SJCRH30 (cell line): ENCODE measurements around the gene VN1R2. TPM values are rescaled to one million over a fixed set of nuclear protein-coding genes. Genes with fewer than 3 reads are reported as not detected.
"Not testable (repeated sequence)": the region's sequence is repeated elsewhere in the genome, so short reads cannot be mapped to it uniquely, and the experiment has no call there.

Source experiments
- DNase-seq, 2 experiments: peaks; one replicate each; pipeline ENCODE4 v3.0.0-alpha.2; 2015 to 2020
- H3K27ac ChIP-seq: fragments of 250-450 bp; sonication (Bioruptor Pico); 2 replicates; pipeline ENCODE4 v1.5.1; 2020; ENCODE audit warnings: mild to moderate bottlenecking, moderate library complexity
- H3K27me3 ChIP-seq: fragments of 250-450 bp; sonication (Bioruptor Pico); 2 replicates; pipeline ENCODE4 v1.5.1; 2020; ENCODE audit warnings: mild to moderate bottlenecking, moderate library complexity
- H3K36me3 ChIP-seq: fragments of 250-450 bp; sonication (Bioruptor Pico); 2 replicates; pipeline ENCODE4 v1.5.1; 2020; ENCODE audit warnings: mild to moderate bottlenecking, moderate library complexity
- H3K4me1 ChIP-seq: fragments of 250-450 bp; sonication (Bioruptor Pico); 2 replicates; pipeline ENCODE4 v1.5.1; 2020; ENCODE audit warnings: mild to moderate bottlenecking, moderate library complexity
- H3K4me3 ChIP-seq: fragments of 250-450 bp; sonication (Bioruptor Pico); 2 replicates; pipeline ENCODE4 v1.5.1; 2020; ENCODE audit warnings: mild to moderate bottlenecking, moderate library complexity
- H3K9me3 ChIP-seq: fragments of 250-450 bp; sonication (Bioruptor Pico); replicated peaks from 2 replicates; pipeline ENCODE4 v1.5.1; 2020; ENCODE audit warnings: mild to moderate bottlenecking, moderate library complexity
- total RNA-seq: library from RNA; depleted of rRNA; stranded (reverse); fragments of >200 nt; shearing (Covaris generic); gene quantifications from 2 replicates; pipeline ENCODE4 v1.2.3, GENCODE V29; 2014; rRNA removed

The VN1R2 gene, protein sequence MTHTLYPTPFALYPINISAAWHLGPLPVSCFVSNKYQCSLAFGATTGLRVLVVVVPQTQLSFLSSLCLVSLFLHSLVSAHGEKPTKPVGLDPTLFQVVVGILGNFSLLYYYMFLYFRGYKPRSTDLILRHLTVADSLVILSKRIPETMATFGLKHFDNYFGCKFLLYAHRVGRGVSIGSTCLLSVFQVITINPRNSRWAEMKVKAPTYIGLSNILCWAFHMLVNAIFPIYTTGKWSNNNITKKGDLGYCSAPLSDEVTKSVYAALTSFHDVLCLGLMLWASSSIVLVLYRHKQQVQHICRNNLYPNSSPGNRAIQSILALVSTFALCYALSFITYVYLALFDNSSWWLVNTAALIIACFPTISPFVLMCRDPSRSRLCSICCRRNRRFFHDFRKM
- total RNA-seq, result not detected in 2 replicates

DNA sequence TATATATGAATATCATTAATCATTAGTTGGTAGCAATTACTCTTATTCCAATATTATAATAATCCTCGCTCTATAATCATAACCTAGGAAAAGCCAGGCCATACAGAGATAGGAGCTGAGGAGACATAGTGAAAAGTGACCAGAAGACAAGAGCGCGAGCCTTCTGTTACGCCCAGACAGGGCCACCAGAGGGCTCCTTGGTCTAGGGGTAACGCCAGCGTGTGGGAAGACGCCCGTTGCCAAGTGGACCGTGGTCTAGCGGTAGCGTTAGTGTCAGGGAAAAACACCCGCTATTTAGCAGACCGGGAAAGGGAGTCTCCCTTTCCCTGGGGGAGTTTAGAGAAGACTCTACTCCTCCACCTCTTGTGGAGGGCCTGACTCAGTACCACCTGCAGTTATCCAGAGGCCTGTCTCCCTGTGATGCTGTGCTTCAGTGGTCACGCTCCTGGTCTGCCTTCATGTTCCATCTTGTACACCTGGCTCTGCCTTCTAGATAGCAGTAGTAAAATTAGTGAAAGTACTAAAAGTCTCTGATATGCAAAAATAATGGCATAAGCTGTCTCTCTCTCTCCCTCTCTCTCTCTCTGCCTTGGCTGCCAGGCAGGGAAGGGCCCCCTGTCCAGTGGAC is at the start of gene VN1R2:
TSS of gene VN1R2 (plus strand) at position 578 of the 628 bp plus-strand sequence. CDS start 84 bp downstream, outside the sequence.
- DNase-seq, result peak; percentile 5 to 9
- not testable (repeated sequence) for H3K36me3 ChIP-seq, H3K4me3 ChIP-seq, H3K9me3 ChIP-seq, H3K27me3 ChIP-seq, H3K27ac ChIP-seq, H3K4me1 ChIP-seq

DNA sequence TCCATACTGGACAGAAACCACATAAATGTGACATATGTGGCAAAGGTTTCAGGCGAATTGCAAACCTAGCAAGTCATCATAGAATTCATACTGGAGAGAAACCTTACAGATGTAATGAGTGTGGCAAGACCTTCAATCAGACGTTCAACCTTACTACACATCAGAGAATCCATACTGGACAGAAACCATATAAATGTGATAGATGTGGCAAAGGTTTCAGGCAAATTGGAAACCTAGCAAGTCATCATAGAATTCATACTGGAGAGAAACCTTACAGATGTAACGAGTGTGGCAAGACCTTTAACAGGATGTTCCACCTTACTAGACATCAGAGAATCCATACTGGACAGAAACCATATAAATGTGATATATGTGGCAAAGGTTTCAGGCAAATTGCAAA is 46.5 kb upstream of the VN1R2 start:
- H3K4me3 ChIP-seq, H3K27ac ChIP-seq, H3K4me1 ChIP-seq, H3K36me3 ChIP-seq, DNase-seq, H3K27me3 ChIP-seq: not testable (repeated sequence)
- H3K9me3 ChIP-seq, result peaks cover 18% of the 10 kb centered on the region

DNA sequence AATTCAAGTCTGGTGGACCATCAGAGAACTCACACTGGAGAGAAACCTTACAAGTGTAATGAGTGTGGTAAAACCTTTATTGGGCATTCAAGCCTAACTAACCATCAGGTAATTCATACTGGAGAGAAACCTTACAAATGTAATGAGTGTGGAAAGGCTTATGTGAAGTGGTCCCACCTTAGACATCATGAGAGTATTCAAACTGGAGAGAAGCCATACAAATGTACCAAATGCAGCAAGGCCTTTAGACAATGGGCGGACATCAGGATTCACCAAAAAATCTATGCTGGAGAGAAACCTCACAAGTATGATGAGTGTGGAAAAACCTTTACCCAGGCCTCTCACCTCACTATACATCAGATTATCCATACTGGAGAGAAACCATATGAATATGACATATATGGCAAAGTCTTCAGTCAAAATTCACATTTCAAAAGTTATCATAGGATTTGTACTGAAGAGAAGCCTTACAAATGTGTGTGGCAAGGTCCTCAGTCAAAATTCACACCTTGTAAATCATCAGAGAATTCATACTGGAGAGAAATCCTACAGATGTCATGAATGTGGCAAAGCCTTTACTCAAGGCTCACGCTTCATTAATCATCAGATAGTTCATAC is 45.3 kb upstream of the VN1R2 start:
- no peaks in the 10 kb centered on the region for H3K4me1 ChIP-seq
- no peaks in the 10 kb centered on the region for H3K27me3 ChIP-seq
- no peak for DNase-seq
- no peak overlapping the region for H3K4me3 ChIP-seq
- H3K9me3 ChIP-seq, result peaks cover 18% of the 10 kb centered on the region
- H3K36me3 ChIP-seq, result no peaks in the 10 kb centered on the region
- H3K27ac ChIP-seq, result no peak overlapping the region

GRCh38 chr19:53222716-53223115 is 35.4 kb upstream of the VN1R2 start:
- not testable (repeated sequence) for H3K36me3 ChIP-seq, H3K9me3 ChIP-seq, H3K4me1 ChIP-seq, H3K27ac ChIP-seq, DNase-seq, H3K4me3 ChIP-seq, H3K27me3 ChIP-seq

- H3K27me3 ChIP-seq, result no peaks in the 10 kb centered on the region
- no peak for DNase-seq
- no peak overlapping the region for H3K27ac ChIP-seq
- no peaks in the 10 kb centered on the region for H3K4me1 ChIP-seq
- H3K36me3 ChIP-seq, result no peaks in the 10 kb centered on the region
- no peak overlapping the region for H3K4me3 ChIP-seq
- H3K9me3 ChIP-seq, result peaks cover 2% of the 10 kb centered on the region; the same call in 1 of the 2 replicates
Measured at GRCh38 chr19:53224606-53225005, 33.5 kb upstream of the VN1R2 start.

GRCh38 chr19:53237114-53237777 is 20.8 kb upstream of the VN1R2 start:
- Histone ChIP-seq H3K27me3 (no peaks in the 10 kb centered on the region), H3K36me3 (no peaks in the 10 kb centered on the region), H3K4me1 (no peaks in the 10 kb centered on the region), H3K4me3 (no peak overlapping the region), H3K9me3 (peaks cover 14% of the 10 kb centered on the region; the same call in 1 of the 2 replicates), H3K27ac (no peak overlapping the region)
- DNase-seq, result no peak

DNA sequence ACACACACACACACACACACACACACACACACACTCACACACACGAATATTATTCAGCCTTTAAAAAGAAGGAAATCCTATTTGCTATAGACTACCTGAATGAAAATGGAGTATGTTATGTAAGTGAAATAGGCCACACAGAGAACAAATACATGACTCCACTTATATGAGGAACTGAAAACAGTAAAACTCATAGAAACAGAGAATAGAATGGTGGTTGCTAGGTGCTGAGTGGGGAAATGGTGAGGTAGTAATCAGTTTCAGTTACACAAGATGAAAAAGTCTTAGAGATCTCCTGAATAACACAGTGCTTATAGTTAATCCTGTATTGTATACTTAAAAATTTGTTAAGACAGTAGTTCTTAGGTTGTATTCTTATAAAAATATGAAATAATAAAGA is 11.6 kb upstream of the VN1R2 start:
- no peaks in the 10 kb centered on the region; the same call in 1 of the 2 replicates for H3K9me3 ChIP-seq
- H3K4me3 ChIP-seq, result no peak overlapping the region
- no peak for DNase-seq
- no peaks in the 10 kb centered on the region for H3K4me1 ChIP-seq
- H3K36me3 ChIP-seq, result peaks cover 2% of the 10 kb centered on the region; the same call in 1 of the 2 replicates
- H3K27me3 ChIP-seq, result no peaks in the 10 kb centered on the region
- no peak overlapping the region for H3K27ac ChIP-seq

DNA sequence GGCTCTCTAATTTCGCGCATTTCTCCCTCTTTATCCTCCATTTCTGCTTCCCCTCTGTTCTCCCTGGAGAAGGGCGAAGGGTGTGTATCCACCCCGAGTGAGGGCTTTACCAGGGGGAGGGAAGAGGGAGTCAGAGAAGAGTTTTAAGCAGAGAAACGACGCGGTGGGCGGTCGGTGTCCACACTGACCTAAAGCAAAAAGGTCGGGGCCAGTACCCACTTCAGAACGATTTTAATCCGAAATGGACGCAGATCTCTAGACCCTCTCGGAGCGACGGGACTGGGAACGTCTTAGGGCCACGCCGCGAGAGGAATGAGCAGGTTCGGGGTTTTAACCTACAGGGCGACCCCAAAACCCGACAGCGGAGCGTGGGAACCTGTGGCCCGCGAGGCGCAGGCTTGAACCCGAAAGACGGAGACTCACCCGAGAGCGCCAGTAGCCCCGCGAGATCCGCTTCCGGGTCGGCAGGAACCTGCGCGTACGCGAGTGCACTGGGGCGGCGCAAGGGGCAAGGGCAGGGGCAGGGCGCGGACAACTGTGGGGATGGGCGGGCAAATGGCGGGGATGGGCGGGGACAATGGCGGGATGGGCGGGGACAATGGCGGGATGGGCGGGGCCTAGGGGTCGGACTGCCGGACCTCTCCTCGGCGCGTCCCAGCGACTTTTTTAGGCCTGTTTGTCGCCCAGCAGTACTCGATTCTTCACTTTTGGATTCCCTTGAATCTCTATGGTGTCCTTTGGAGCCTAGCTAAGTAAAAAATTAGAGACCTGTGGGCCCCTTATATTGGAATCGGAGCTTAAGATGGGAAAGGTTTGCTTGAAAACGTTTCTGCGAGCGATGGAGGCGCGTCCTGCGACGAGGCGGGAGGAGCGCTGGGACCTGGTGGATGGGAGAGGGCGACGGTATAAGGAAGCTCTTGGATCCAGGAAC is 3.4 kb upstream of the VN1R2 start, which contains the start of gene ZNF677:
TSS of gene ZNF677 (minus strand) at position 463 of the 931 bp plus-strand sequence. CDS start 3,323 bp downstream, outside the sequence.
- H3K36me3 ChIP-seq, result no peaks in the 10 kb centered on the region
- DNase-seq, result peak; percentile 68 to 78

GRCh38 chr19:53267623-53268022 is 9.5 kb downstream of the VN1R2 start, which contains the start of gene VN1R4:
Gene VN1R4, minus strand, starts transcription at chr19:53267723. Its CDS starts 58 bp downstream, at chr19:53267665.
- H3K9me3 ChIP-seq, H3K27me3 ChIP-seq, DNase-seq, H3K36me3 ChIP-seq, H3K27ac ChIP-seq, H3K4me1 ChIP-seq, H3K4me3 ChIP-seq: not testable (repeated sequence)

More for the DNA sequence above, 3.4 kb upstream of the VN1R2 start, which contains the start of gene ZNF677:
- no peaks in the 10 kb centered on the region for H3K4me1 ChIP-seq
- H3K27me3 ChIP-seq, result no peaks in the 10 kb centered on the region
- no peaks in the 10 kb centered on the region; the same call in 1 of the 2 replicates for H3K9me3 ChIP-seq
- peak within 1 kb of the TSS; percentile 1; the same call in 1 of the 2 replicates for H3K27ac ChIP-seq
- H3K4me3 ChIP-seq, result peak within 1 kb of the TSS; percentile 63

DNA sequence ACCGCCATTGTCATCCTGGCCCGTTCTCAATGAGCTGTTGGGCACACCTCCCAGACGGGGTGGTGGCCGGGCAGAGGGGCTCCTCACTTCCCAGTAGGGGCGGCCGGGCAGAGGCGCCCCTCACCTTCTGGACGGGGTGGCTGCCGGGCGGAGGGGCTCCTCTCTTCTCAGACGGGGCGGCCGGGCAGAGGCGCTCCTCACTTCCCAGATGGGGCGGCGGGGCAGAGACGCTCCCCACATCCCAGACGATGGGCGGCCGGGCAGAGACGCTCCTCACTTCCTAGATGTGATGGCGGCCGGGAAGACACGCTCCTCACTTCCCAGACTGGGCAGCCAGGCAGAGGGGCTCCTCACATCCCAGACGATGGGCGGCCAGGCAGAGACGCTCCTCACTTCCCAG is 11.8 kb downstream of the VN1R2 start:
- H3K27ac ChIP-seq, DNase-seq, H3K27me3 ChIP-seq, H3K4me3 ChIP-seq, H3K36me3 ChIP-seq, H3K4me1 ChIP-seq, H3K9me3 ChIP-seq: not testable (repeated sequence)

GRCh38 chr19:53272044-53272443 is 14.0 kb downstream of the VN1R2 start:
- H3K27ac ChIP-seq, result no peak overlapping the region
- DNase-seq, result no peak
- H3K4me3 ChIP-seq, result no peak overlapping the region

DNA sequence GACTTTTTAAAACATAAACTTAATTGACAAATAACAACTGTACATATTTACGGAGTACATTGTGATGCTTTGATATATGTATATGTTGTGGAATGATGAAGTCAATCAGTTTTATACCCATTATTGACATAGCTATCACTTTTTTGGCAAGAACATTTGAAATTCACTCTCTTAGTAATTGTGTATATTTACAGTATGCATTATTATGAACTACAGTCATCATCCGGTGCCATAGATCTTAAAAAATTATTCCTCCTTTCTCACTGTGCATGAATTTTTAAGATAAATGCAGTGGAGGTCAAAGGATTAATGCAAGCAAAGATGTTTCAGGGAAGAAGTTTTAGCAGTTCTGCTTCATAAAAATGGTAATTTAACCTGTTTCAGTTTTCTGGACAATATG is 17.4 kb downstream of the VN1R2 start:
- no peak for DNase-seq
- Histone ChIP-seq H3K27me3 (no peaks in the 10 kb centered on the region), H3K27ac (no peak overlapping the region), H3K36me3 (no peaks in the 10 kb centered on the region), H3K9me3 (no peaks in the 10 kb centered on the region), H3K4me1 (no peaks in the 10 kb centered on the region), H3K4me3 (no peak overlapping the region)

More at GRCh38 chr19:53272044-53272443, 14.0 kb downstream of the VN1R2 start:
- Histone ChIP-seq H3K4me1 (no peaks in the 10 kb centered on the region), H3K9me3 (no peaks in the 10 kb centered on the region), H3K36me3 (no peaks in the 10 kb centered on the region), H3K27me3 (no peaks in the 10 kb centered on the region)

- not testable (repeated sequence) for H3K4me1 ChIP-seq, H3K36me3 ChIP-seq, H3K27me3 ChIP-seq
Measured at GRCh38 chr19:53281947-53282346, 23.9 kb downstream of the VN1R2 start.

GRCh38 chr19:53285087-53285486 is 27.0 kb downstream of the VN1R2 start:
- Histone ChIP-seq H3K27me3 (no peaks in the 10 kb centered on the region), H3K4me1 (no peaks in the 10 kb centered on the region), H3K27ac (no peak overlapping the region), H3K4me3 (no peak overlapping the region), H3K9me3 (no peaks in the 10 kb centered on the region), H3K36me3 (no peaks in the 10 kb centered on the region)
- no peak for DNase-seq

More at GRCh38 chr19:53281947-53282346, 23.9 kb downstream of the VN1R2 start:
- not testable (repeated sequence) for H3K27ac ChIP-seq, H3K4me3 ChIP-seq, DNase-seq, H3K9me3 ChIP-seq
